T-helper 1 cell treated with Interleukin-12 subunit alpha and Interleukin-12 subunit beta and Interleukin-4 antibody, amounts not matched to agents 30 μg/mL and 1 μg/mL, for 36 hours (primary cell): ENCODE results near the gene CHCHD3.

ENCODE experiments used
- H3K27ac Mint-ChIP-seq: one replicate; pipeline ENCODE4 v1.8.0; 2021; ENCODE audit warnings: mild to moderate bottlenecking, mixed read lengths
- H3K27me3 Mint-ChIP-seq: one replicate; pipeline ENCODE4 v1.8.0; 2021; ENCODE audit warnings: low read depth, mixed read lengths
- H3K36me3 Mint-ChIP-seq: one replicate; pipeline ENCODE4 v1.8.0; 2021; ENCODE audit warnings: low read depth, mixed read lengths
- H3K4me1 Mint-ChIP-seq: one replicate; pipeline ENCODE4 v1.8.0; 2021; ENCODE audit warnings: low read depth, mixed read lengths
- H3K4me3 Mint-ChIP-seq: one replicate; pipeline ENCODE4 v1.8.0; 2021; ENCODE audit warnings: mild to moderate bottlenecking, moderate library complexity, mixed read lengths
- H3K9me3 Mint-ChIP-seq: one replicate; pipeline ENCODE4 v1.8.0; 2021; ENCODE audit warnings: mixed read lengths

CHCHD3 gene

DNA sequence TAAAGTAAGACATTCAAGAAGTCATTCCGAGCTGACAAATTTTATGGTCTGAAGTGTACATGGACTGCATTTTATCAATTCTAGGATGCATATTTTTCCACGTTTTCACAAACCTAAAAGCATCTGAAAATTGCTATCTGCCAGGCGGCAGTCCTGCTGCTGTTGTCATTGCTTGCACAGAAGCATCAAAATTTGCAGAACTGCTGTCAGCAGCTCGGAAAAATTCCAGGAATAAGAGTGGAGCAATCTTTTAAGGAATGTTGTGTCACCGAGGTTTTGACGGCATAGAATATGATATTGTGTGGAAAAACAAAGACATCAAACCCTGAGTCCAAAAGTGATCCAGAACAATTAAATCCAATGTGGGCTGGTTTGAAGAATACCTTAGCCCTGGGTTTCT, 61.4 kb downstream of the CHCHD3 start:
- no peaks in the 10 kb centered on the region for H3K27me3 Mint-ChIP-seq
- H3K27ac Mint-ChIP-seq, result no peak overlapping the region
- H3K4me3 Mint-ChIP-seq, result no peak overlapping the region
- peaks cover 9% of the 10 kb centered on the region for H3K36me3 Mint-ChIP-seq
- no peaks in the 10 kb centered on the region for H3K9me3 Mint-ChIP-seq
- no peaks in the 10 kb centered on the region for H3K4me1 Mint-ChIP-seq

DNA sequence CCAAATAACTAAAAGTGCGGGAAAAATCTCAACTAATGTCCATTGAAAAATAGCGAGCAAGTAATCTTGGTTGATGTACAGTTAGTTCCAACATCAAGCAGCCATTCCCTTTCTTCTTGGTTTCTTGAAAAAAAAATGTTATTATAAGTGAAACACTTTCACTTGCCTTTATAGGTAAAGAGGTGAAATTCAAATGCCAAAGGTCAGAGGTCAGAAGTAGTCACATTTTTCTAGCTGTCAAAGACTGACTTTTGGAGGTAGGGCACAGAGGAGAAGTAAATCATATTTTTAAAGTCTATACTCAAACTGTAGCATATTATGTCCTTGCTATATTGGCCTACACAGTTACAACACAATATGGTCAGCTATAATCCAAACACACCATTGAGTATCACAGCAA, 62.3 kb downstream of the CHCHD3 start:
- Mint-ChIP-seq H3K36me3 (peaks cover 10% of the 10 kb centered on the region), H3K9me3 (no peaks in the 10 kb centered on the region), H3K4me3 (no peak overlapping the region), H3K4me1 (no peaks in the 10 kb centered on the region), H3K27me3 (no peaks in the 10 kb centered on the region), H3K27ac (no peak overlapping the region)

GRCh38 chr7:133016604-133017003, 65.3 kb downstream of the CHCHD3 start:
- H3K36me3 Mint-ChIP-seq, result peaks cover 6% of the 10 kb centered on the region
- H3K4me1 Mint-ChIP-seq, result no peaks in the 10 kb centered on the region
- no peak overlapping the region for H3K4me3 Mint-ChIP-seq
- no peaks in the 10 kb centered on the region for H3K9me3 Mint-ChIP-seq
- no peaks in the 10 kb centered on the region for H3K27me3 Mint-ChIP-seq
- no peak overlapping the region for H3K27ac Mint-ChIP-seq

- Mint-ChIP-seq H3K9me3 (no peaks in the 10 kb centered on the region), H3K27me3 (no peaks in the 10 kb centered on the region), H3K36me3 (peaks cover 6% of the 10 kb centered on the region), H3K4me1 (no peaks in the 10 kb centered on the region), H3K27ac (no peak overlapping the region), H3K4me3 (no peak overlapping the region)
Measured at GRCh38 chr7:133015888-133016287, 66.0 kb downstream of the CHCHD3 start.

DNA sequence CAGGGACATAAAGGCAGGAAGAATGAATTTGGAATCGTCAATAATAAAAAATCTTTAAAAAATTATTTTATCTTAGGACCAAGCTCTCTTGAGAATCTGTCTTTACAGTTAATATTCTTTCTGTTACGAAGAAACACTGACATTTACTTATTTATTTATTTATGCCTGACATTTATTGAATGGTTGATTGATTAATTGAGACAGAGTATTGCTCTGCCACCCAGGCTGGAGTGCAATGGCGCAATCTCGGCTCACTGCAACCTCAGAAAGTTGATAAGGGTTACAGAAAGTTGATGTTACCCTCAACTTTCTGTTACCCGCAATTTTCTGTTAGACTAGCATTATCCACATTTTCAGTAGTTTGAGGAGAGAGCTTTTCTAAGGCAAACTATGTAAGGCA, 70.1 kb downstream of the CHCHD3 start:
- peaks cover 8% of the 10 kb centered on the region for H3K9me3 Mint-ChIP-seq
- H3K4me3 Mint-ChIP-seq, result no peak overlapping the region
- no peaks in the 10 kb centered on the region for H3K27me3 Mint-ChIP-seq
- peaks cover 9% of the 10 kb centered on the region for H3K36me3 Mint-ChIP-seq
- no peaks in the 10 kb centered on the region for H3K4me1 Mint-ChIP-seq
- H3K27ac Mint-ChIP-seq, result no peak overlapping the region

DNA sequence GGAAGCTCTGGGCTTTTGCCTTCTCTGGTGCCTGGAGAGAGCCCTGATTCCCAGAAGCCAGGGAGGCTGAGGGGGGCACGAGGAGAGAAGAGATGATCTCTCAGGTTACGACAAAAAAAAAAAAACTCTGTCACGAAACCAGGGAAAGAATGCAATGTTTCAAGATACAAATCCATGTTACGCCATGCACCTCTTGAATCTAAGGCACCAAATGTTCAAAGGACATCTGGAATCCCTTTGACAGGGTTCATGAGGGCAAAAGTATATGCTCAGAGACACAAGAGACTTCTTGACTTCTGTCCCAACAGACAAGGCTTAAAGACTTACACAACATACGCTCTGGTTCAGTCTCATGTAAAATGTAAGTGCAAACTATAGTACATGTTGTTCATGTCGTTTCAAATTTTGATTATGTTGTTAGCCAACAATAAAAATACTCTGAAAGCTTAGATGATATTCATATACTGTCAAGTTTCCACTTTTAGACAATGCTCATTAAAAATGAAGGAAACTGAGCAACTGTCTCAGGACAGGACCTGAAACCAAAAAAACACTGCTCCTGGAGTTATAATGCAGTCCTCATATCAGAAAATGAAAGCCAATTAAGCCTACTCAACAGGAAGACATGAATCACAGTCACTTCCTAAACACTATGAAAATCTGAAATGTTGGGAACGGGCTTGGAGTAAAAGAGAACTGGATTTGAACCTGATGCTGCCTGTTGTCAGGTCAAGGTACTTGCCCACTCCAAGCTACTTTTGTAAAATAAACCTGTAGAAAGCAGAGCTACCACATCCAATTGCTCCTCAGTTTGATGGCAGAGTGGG, 72.3 kb downstream of the CHCHD3 start:
- H3K27ac Mint-ChIP-seq, result no peak overlapping the region
- no peaks in the 10 kb centered on the region for H3K4me1 Mint-ChIP-seq
- peaks cover 6% of the 10 kb centered on the region for H3K36me3 Mint-ChIP-seq
- H3K9me3 Mint-ChIP-seq, result peaks cover 8% of the 10 kb centered on the region
- H3K4me3 Mint-ChIP-seq, result no peak overlapping the region
- no peaks in the 10 kb centered on the region for H3K27me3 Mint-ChIP-seq

DNA sequence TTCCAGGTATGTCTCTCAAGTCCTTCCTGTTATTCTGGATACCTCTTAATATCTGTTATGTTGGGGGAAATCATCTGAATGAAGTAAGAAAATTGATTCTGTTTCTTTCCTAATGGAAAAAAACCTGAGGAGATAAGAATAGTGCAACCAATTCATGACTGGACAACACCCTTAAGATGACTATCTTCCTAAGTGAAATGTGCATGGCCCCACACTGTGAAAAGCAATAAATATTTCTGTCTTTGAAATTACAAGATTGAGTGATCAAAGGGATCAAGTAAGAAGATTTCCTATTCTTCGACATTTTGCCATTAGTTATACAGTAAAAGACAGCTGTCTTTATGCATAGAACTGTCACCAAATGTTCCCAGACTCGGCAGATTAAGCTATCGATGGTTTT, 73.9 kb downstream of the CHCHD3 start:
- H3K27me3 Mint-ChIP-seq, result no peaks in the 10 kb centered on the region
- H3K4me1 Mint-ChIP-seq, result no peaks in the 10 kb centered on the region
- no peak overlapping the region for H3K4me3 Mint-ChIP-seq
- no peak overlapping the region for H3K27ac Mint-ChIP-seq
- peaks cover 6% of the 10 kb centered on the region for H3K36me3 Mint-ChIP-seq
- peaks cover 8% of the 10 kb centered on the region for H3K9me3 Mint-ChIP-seq

GRCh38 chr7:133003052-133003910, 78.6 kb downstream of the CHCHD3 start:
- H3K27ac Mint-ChIP-seq, result no peak overlapping the region
- no peak overlapping the region for H3K4me3 Mint-ChIP-seq
- peaks cover 8% of the 10 kb centered on the region for H3K9me3 Mint-ChIP-seq
- H3K36me3 Mint-ChIP-seq, result peaks cover 6% of the 10 kb centered on the region
- no peaks in the 10 kb centered on the region for H3K27me3 Mint-ChIP-seq
- H3K4me1 Mint-ChIP-seq, result no peaks in the 10 kb centered on the region

DNA sequence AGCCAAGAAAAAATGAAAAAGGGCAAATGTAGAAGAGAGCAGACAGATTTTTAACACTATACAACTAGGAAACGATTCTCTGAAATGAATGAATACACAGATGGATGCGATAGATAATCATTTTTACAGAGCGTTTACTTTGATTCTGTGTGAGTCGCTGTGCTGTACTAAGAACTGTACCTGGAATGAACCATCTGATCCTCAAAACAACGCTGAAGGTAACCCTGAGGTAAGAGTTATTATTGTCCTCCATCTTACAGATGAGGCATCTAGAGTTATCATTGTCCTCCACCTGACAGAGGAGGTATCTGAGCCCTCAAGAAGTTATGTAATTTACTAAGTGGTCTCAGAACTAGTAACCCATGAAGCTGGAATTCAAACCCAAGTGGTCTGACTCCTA, 80.2 kb downstream of the CHCHD3 start:
- Mint-ChIP-seq H3K4me3 (no peak overlapping the region), H3K9me3 (no peaks in the 10 kb centered on the region), H3K27ac (no peak overlapping the region), H3K4me1 (no peaks in the 10 kb centered on the region), H3K36me3 (no peaks in the 10 kb centered on the region), H3K27me3 (no peaks in the 10 kb centered on the region)

- H3K4me1 Mint-ChIP-seq, result no peaks in the 10 kb centered on the region
- H3K27ac Mint-ChIP-seq, result no peak overlapping the region
- no peak overlapping the region for H3K4me3 Mint-ChIP-seq
- H3K36me3 Mint-ChIP-seq, result no peaks in the 10 kb centered on the region
- H3K9me3 Mint-ChIP-seq, result no peaks in the 10 kb centered on the region
- H3K27me3 Mint-ChIP-seq, result no peaks in the 10 kb centered on the region
Measured at GRCh38 chr7:132999845-133000244, 82.0 kb downstream of the CHCHD3 start.

GRCh38 chr7:132998763-132999162, 83.1 kb downstream of the CHCHD3 start:
- H3K4me3 Mint-ChIP-seq, result no peak overlapping the region
- no peak overlapping the region for H3K27ac Mint-ChIP-seq
- H3K9me3 Mint-ChIP-seq, result no peaks in the 10 kb centered on the region
- no peaks in the 10 kb centered on the region for H3K36me3 Mint-ChIP-seq
- no peaks in the 10 kb centered on the region for H3K27me3 Mint-ChIP-seq
- H3K4me1 Mint-ChIP-seq, result no peaks in the 10 kb centered on the region

- Mint-ChIP-seq H3K4me1 (peaks cover 3% of the 10 kb centered on the region), H3K36me3 (no peaks in the 10 kb centered on the region), H3K9me3 (no peaks in the 10 kb centered on the region), H3K27ac (no peak overlapping the region), H3K27me3 (no peaks in the 10 kb centered on the region), H3K4me3 (no peak overlapping the region)
Measured at GRCh38 chr7:132997505-132997904, 84.4 kb downstream of the CHCHD3 start.

- Mint-ChIP-seq H3K27ac (no peak overlapping the region), H3K9me3 (no peaks in the 10 kb centered on the region), H3K4me3 (no peak overlapping the region), H3K4me1 (peaks cover 3% of the 10 kb centered on the region), H3K36me3 (no peaks in the 10 kb centered on the region), H3K27me3 (no peaks in the 10 kb centered on the region)
Measured at GRCh38 chr7:132996581-132997242, 85.2 kb downstream of the CHCHD3 start.

GRCh38 chr7:132993377-132994013, 88.4 kb downstream of the CHCHD3 start:
- Mint-ChIP-seq H3K27ac (no peak overlapping the region), H3K36me3 (peaks cover 2% of the 10 kb centered on the region), H3K27me3 (no peaks in the 10 kb centered on the region), H3K9me3 (no peaks in the 10 kb centered on the region), H3K4me1 (peaks cover 5% of the 10 kb centered on the region), H3K4me3 (no peak overlapping the region)
